HepG2 (cell line): ENCODE measurements around the gene THAP3. TPM values are rescaled to one million over a fixed set of nuclear protein-coding genes. Genes with fewer than 3 reads are reported as not detected.

Source experiments
- ATAC-seq: fragments of 200-7000 bp; cut with Tn5 transposase; 3 replicates; pipeline ENCODE4 v1.9.1; 2020; ENCODE audit warnings: mild to moderate bottlenecking, moderate library complexity
- BruUV-seq: library from RNA; stranded (reverse); fragments of 400-500 nt; replicated peaks from 2 replicates; lab custom pipeline; 2021; lab: Mats Ljungman, UMichigan
- CTCF ChIA-PET: fragments of 300-600 bp; formaldehyde crosslinking; extraction: SDS; loops from one replicate; lab custom pipeline; 2021; ENCODE audit warnings: low total read pairs, inconsistent platforms, low intra/inter-chr PET ratio; lab: Yijun Ruan, JAX
- POLR2A ChIA-PET: fragments of 350-600 bp; sonication (Branson Sonifier 250); formaldehyde crosslinking; loops from one replicate; lab custom pipeline; 2020; ENCODE audit warnings: antibody characterized with exemption, inconsistent platforms; lab: Yijun Ruan, JAX
- DNase-seq: peaks from one replicate; pipeline ENCODE4 v3.0.0-alpha.2; 2015; ENCODE audit warnings: low spot score
- FAIRE-seq: peaks from 3 replicates; lab custom pipeline; 2011; peaks lifted over from hg19 to GRCh38; lab: Jason Lieb, UNC
- H2AFZ ChIP-seq: one replicate; pipeline ENCODE4 v1.6.1; 2011; ENCODE audit warnings: low read length, inconsistent platforms
- H3K27ac ChIP-seq: fragments of 300-600 bp; 3 replicates; pipeline ENCODE4 v1.8.0; 2011; ENCODE audit warnings: mixed run types, mild to moderate bottlenecking, mixed read lengths, low read length, inconsistent platforms; ENCODE audit not compliant: insufficient read depth; ENCODE audit errors: extremely low read length
- H3K27me3 ChIP-seq, 2 experiments: fragments of 200-600 bp in 1 of 2; 2 replicates in 1 of 2; 3 replicates in 1 of 2; pipeline versions ENCODE4 v1.6.0 to v1.8.0; 2011; ENCODE audit warnings: low read length in 2 of 2, mild to moderate bottlenecking in 2 of 2, moderate library complexity in 2 of 2, inconsistent platforms in 1 of 2; ENCODE audit not compliant: insufficient read depth in 2 of 2, control insufficient read depth in 1 of 2
- H3K36me3 ChIP-seq, 2 experiments: fragments of 200-600 bp in 1 of 2; replicated peaks in 1 of 2; 2 replicates in 1 of 2; 3 replicates in 1 of 2; pipeline versions ENCODE4 v1.5.1 to v1.8.0; 2011; ENCODE audit warnings: low read length in 2 of 2, inconsistent platforms in 1 of 2; ENCODE audit not compliant: insufficient read depth in 2 of 2, control insufficient read depth in 1 of 2
- H3K4me1 ChIP-seq: 2 replicates; pipeline ENCODE4 v1.5.1; 2012; ENCODE audit warnings: low read length, inconsistent platforms; ENCODE audit not compliant: insufficient read depth
- H3K4me2 ChIP-seq: 2 replicates; pipeline ENCODE4 v1.6.0; 2011; ENCODE audit warnings: low read depth, low read length, inconsistent platforms
- H3K4me3 ChIP-seq, 3 experiments: fragments of 200-600 bp in 1 of 3; sonication (generic), shearing (Covaris generic) in 1 of 3; replicated peaks in 1 of 3; 2 replicates each; pipeline ENCODE4 v1.5.1; 2011 to 2016; ENCODE audit warnings: low read length in 3 of 3, inconsistent platforms in 2 of 3, low read depth in 2 of 3, mild to moderate bottlenecking in 2 of 3, control low read depth in 1 of 3, mixed read lengths in 1 of 3; ENCODE audit not compliant: insufficient read depth in 1 of 3
- H3K79me2 ChIP-seq: one replicate; pipeline ENCODE4 v1.6.1; 2011; ENCODE audit warnings: low read length, inconsistent platforms; ENCODE audit not compliant: insufficient read depth
- H3K9ac ChIP-seq: 2 replicates; pipeline ENCODE4 v1.6.0; 2011; ENCODE audit warnings: mild to moderate bottlenecking, low read depth, low read length, inconsistent platforms; ENCODE audit not compliant: insufficient read depth
- H3K9me3 ChIP-seq: 2 replicates; pipeline ENCODE4 v1.5.1; 2012; ENCODE audit warnings: mild to moderate bottlenecking, low read length
- H4K20me1 ChIP-seq: 2 replicates; pipeline ENCODE4 v1.6.0; 2011; ENCODE audit warnings: inconsistent platforms, mild to moderate bottlenecking, low read length, moderate library complexity; ENCODE audit not compliant: insufficient read depth
- ADNP ChIP-seq: sonication (generic); formaldehyde crosslinking; IDR thresholded peaks from 2 replicates; pipeline ENCODE4 v1.4.0; 2020; ENCODE audit warnings: missing genetic modification reagents
- MAFF ChIP-seq: IDR thresholded peaks from 2 replicates; pipeline ENCODE4 v1.6.1; 2011; ENCODE audit warnings: low read depth, low read length, improper control_type of control experiment
- PBX3 ChIP-seq: sonication (generic); formaldehyde crosslinking; IDR thresholded peaks from 2 replicates; pipeline ENCODE4 v1.8.1; 2023; ENCODE audit warnings: missing genetic modification reagents, inconsistent platforms, borderline replicate concordance
- PHB2 ChIP-seq: fragments of 450-650 bp; IDR thresholded peaks from 2 replicates; pipeline ENCODE4 v1.6.1; 2018; ENCODE audit not compliant: partially characterized antibody
- RBFOX2 ChIP-seq: fragments of 200-400 bp; formaldehyde crosslinking; IDR thresholded peaks from 2 replicates; pipeline ENCODE4 v1.6.1; 2017; ENCODE audit warnings: low read depth, mild to moderate bottlenecking, low read length
- UBTF ChIP-seq: sonication (generic); formaldehyde crosslinking; IDR thresholded peaks from 2 replicates; pipeline ENCODE4 v1.4.0; 2020; ENCODE audit warnings: mild to moderate bottlenecking, missing genetic modification reagents
- ZNF512B ChIP-seq: sonication (generic); formaldehyde crosslinking; IDR thresholded peaks from 2 replicates; pipeline ENCODE4 v1.5.1; 2020; ENCODE audit warnings: missing genetic modification reagents, mild to moderate bottlenecking, borderline replicate concordance
- ZNF678 ChIP-seq: sonication (generic); formaldehyde crosslinking; IDR thresholded peaks from 2 replicates; pipeline ENCODE4 v1.4.0; 2020; ENCODE audit warnings: mild to moderate bottlenecking, missing genetic modification reagents
- ZNF710 ChIP-seq: sonication (generic); formaldehyde crosslinking; IDR thresholded peaks from 2 replicates; pipeline ENCODE4 v1.5.0; 2020; ENCODE audit warnings: mild to moderate bottlenecking, missing genetic modification reagents, borderline replicate concordance
- ZNF878 ChIP-seq: sonication (generic); formaldehyde crosslinking; IDR thresholded peaks from 2 replicates; pipeline ENCODE4 v1.8.1; 2023; ENCODE audit warnings: mild to moderate bottlenecking, missing genetic modification reagents, moderate library complexity
- ZNF891 ChIP-seq: sonication (generic); formaldehyde crosslinking; IDR thresholded peaks from 2 replicates; pipeline ENCODE4 v1.5.0; 2020; ENCODE audit warnings: mild to moderate bottlenecking, missing genetic modification reagents
- WGBS: methylation state at CpG from one replicate; pipeline ENCODE4 v1.1.6; 2017; ENCODE audit warnings: low lambda C conversion rate; 5-methylcytosine and 5-hydroxymethylcytosine counted together
- in situ Hi-C: cut with HindIII; loops from 2 replicates; pipeline ENCODE4 v1.10.0; 2017; ENCODE audit warnings: low pct_unique_long_range_greater_than_20kb; ENCODE audit not compliant: extremely low pct_ligation_motif_present
- intact Hi-C: fragments of 100-400 bp; cut with micrococcal nuclease; formaldehyde crosslinking; loops from one replicate; pipeline ENCODE4 v1.10.0; 2022; ENCODE audit not compliant: unreplicated experiment
- polyA plus RNA-seq, 8 experiments: library from polyadenylated mRNA; depleted of rRNA in 3 of 8; stranded (reverse) in 7 of 8; unstranded in 1 of 8; fragments of >200 nt; fragmentation: Illumina TruSeq in 4 of 8; extraction: Trizol in 4 of 8; gene quantifications; 2 replicates each; pipeline versions ENCODE4 v1.2.1 to v1.2.3, GENCODE V29; 2011 to 2016; ENCODE audit warnings: low read depth in 4 of 8, missing spikeins in 1 of 8, mixed read lengths in 1 of 8; ENCODE audit not compliant: insufficient read depth in 1 of 8
- total RNA-seq, 5 experiments: library from RNA; depleted of rRNA; stranded (reverse); fragments of >200 nt; fragmentation: Illumina TruSeq; extraction: Trizol; gene quantifications; 2 replicates each; pipeline ENCODE4 v1.2.3, GENCODE V29; 2016; ENCODE audit warnings: low read depth in 1 of 5
- TF ChIP-seq, protein P1 (sequence below): sonication (generic); formaldehyde crosslinking; conservative IDR thresholded peaks from 2 replicates; pipeline ENCODE4 v1.4.0; 2020; ENCODE audit warnings: missing genetic modification reagents

THAP3 gene
- total and polyA plus RNA-seq, 2 of the 13 experiments (the other 11 are each of a cell fraction or from before 2014, with no cell fraction given) = 10.3 to 14.9 TPM

GRCh38 chr1:6614929-6615785 lies 9.5 kb upstream of the THAP3 start:
- Histone ChIP-seq H3K79me2 (peaks cover 28% of the 10 kb centered on the region), H3K4me3 (peak overlapping the region; percentile 84 to 97 (median 92)), H2AFZ (no peak overlapping the region), H3K9ac (peak overlapping the region; percentile 75), H3K27ac (peak overlapping the region; percentile 52), H3K4me2 (peak overlapping the region; percentile 76), H3K9me3 (no peaks in the 10 kb centered on the region), H3K36me3 (peaks cover 7 to 34% of the 10 kb centered on the region in 2 experiments; a peak in 4 of 5 replicates), H3K27me3 (no peaks in the 10 kb centered on the region), H4K20me1 (no peaks in the 10 kb centered on the region; the same call in 1 of the 2 replicates), H3K4me1 (peaks cover 35% of the 10 kb centered on the region)
- DNase-seq = no peak
- CTCF ChIA-PET = no interaction called here
- in situ Hi-C loops (no loop called here), intact Hi-C loops (no loop called here)
- no TSS peak for BruUV-seq
- no peak for FAIRE-seq
- ATAC-seq = no peak
- WGBS = 6% methylated on average over 7 of the region's 82 CpGs
- POLR2A ChIA-PET = interaction anchor here (1.0 to 3.4 kb wide), 3 partner anchors 10 to 35 kb away, joined by 5 to 30 read pairs (median 5); partner anchors contain the start of genes KLHL21, THAP3 and ZBTB48
- TF ChIP-seq PBX3 (CRISPR knock-in tag) = no peak
- peak; percentile 58 for TF ChIP-seq RBFOX2
- TF ChIP-seq ZNF891 (CRISPR knock-in tag) = no peak
- no peak for TF ChIP-seq ZNF710 (CRISPR knock-in tag)
- no peak for TF ChIP-seq ZNF512B (CRISPR knock-in tag)
- 0 out of 2 replicates have a peak, but pooled peaks have one; percentile 37 for TF ChIP-seq UBTF (CRISPR knock-in tag)
- TF ChIP-seq ZNF678 (CRISPR knock-in tag) = no peak
- no peak for TF ChIP-seq ADNP (CRISPR knock-in tag)
- no peak for TF ChIP-seq PHB2
- no peak for TF ChIP-seq MAFF
- no peak for TF ChIP-seq ZNF878 (CRISPR knock-in tag)
- TF ChIP-seq, protein P1, sequence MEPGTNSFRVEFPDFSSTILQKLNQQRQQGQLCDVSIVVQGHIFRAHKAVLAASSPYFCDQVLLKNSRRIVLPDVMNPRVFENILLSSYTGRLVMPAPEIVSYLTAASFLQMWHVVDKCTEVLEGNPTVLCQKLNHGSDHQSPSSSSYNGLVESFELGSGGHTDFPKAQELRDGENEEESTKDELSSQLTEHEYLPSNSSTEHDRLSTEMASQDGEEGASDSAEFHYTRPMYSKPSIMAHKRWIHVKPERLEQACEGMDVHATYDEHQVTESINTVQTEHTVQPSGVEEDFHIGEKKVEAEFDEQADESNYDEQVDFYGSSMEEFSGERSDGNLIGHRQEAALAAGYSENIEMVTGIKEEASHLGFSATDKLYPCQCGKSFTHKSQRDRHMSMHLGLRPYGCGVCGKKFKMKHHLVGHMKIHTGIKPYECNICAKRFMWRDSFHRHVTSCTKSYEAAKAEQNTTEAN (CRISPR knock-in tag) = no peak
